Tibial nerve (tissue), 4 donors: Measurements from ENCODE around the gene MTHFD1L. TPM values are rescaled to one million over a fixed set of nuclear protein-coding genes. Genes with fewer than 3 reads are reported as not detected.
A peak's percentile ranks its signal among the peaks of the same experiment; 100 is the strongest.

Experiments used
- DNase-seq, 2 donors: peaks; one replicate each; pipeline ENCODE4 v3.0.0-alpha.2; 2019; ENCODE audit warnings: low spot score in 2 of 2
- H3K27ac ChIP-seq, 4 donors: fragments of 200-600 bp; sonication (generic) in 3 of 4; one replicate each; pipeline ENCODE4 v1.5.1; 2017 to 2019; ENCODE audit warnings: mild to moderate bottlenecking in 1 of 4
- H3K27me3 ChIP-seq, 2 donors: fragments of 200-600 bp; sonication (generic) in 1 of 2; one replicate each; pipeline versions ENCODE4 v1.5.1 to v1.6.0; 2017 to 2019
- H3K36me3 ChIP-seq, 3 donors: fragments of 200-600 bp; sonication (generic); one replicate each; pipeline ENCODE4 v1.5.1; 2018 to 2019
- H3K4me1 ChIP-seq, 4 donors: fragments of 200-600 bp; sonication (generic) in 3 of 4; one replicate each; pipeline ENCODE4 v1.5.1; 2017 to 2019
- H3K4me3 ChIP-seq, 4 donors: fragments of 200-600 bp; sonication (generic) in 3 of 4; one replicate each; pipeline ENCODE4 v1.5.1; 2017 to 2019; ENCODE audit warnings: mild to moderate bottlenecking in 1 of 4, moderate library complexity in 1 of 4
- H3K9me3 ChIP-seq, 4 donors: fragments of 200-600 bp; sonication (generic) in 3 of 4; one replicate each; pipeline ENCODE4 v1.5.1; 2017 to 2019
- CTCF ChIP-seq, 5 experiments: fragments of 200-600 bp in 3 of 5; fragments of 450-650 bp in 2 of 5; sonication (generic) in 3 of 5; IDR thresholded peaks; one replicate each; pipeline ENCODE4 v1.5.1; 2016 to 2019; ENCODE audit warnings: antibody characterized with exemption in 5 of 5, mild to moderate bottlenecking in 3 of 5, moderate library complexity in 2 of 5
- EP300 ChIP-seq, 2 donors: sonication (generic); formaldehyde crosslinking; IDR thresholded peaks; one replicate each; pipeline ENCODE4 v1.6.1; 2017; ENCODE audit warnings: antibody characterized with exemption in 2 of 2, mild to moderate bottlenecking in 1 of 2
- POLR2A ChIP-seq, 2 donors: fragments of 450-650 bp; IDR thresholded peaks; one replicate each; pipeline ENCODE4 v1.6.1; 2017; ENCODE audit warnings: antibody characterized with exemption in 2 of 2, mild to moderate bottlenecking in 2 of 2, moderate library complexity in 2 of 2
- WGBS, 2 donors: methylation state at CpG; one replicate each; pipeline ENCODE4 v1.1.5; 2018; 5-methylcytosine and 5-hydroxymethylcytosine counted together
- total RNA-seq, 4 donors: library from RNA; depleted of rRNA; stranded (reverse); fragments of >200 nt; gene quantifications; one replicate each; pipeline ENCODE4 v1.1.0, GENCODE V29; 2016

Gene MTHFD1L
- total RNA-seq, 4 donors from 2014 or later: 8.4 to 35.1 (median 13.1) TPM

- Histone ChIP-seq H3K9me3 (no peaks in the 10 kb centered on the region), H3K4me3 (no peak overlapping the region), H3K4me1 (peaks cover 0 to 33% (median 9%) of the 10 kb centered on the region in 4 donors), H3K27me3 (no peaks in the 10 kb centered on the region), H3K27ac (no peak overlapping the region), H3K36me3 (peaks cover 0 to 13% (median 0%) of the 10 kb centered on the region in 3 donors)
- no peak for DNase-seq
- TF ChIP-seq POLR2A (IDR thresholded peaks at IDR 0.05) (no peak), EP300 (IDR thresholded peaks at IDR 0.05) (no peak), CTCF (IDR thresholded peaks at IDR 0.05) (no peak)
- WGBS, 2 donors: 78 to 81% methylated on average over 4 of the region's 4 CpGs
Observed at GRCh38 chr6:151098166-151098565, 232.7 kb downstream of the MTHFD1L start.

- Histone ChIP-seq H3K4me1 (peaks cover 0 to 39% (median 9%) of the 10 kb centered on the region in 4 donors), H3K36me3 (no peaks in the 10 kb centered on the region), H3K27ac (peak overlapping the region in 3 of 4 donors; percentile 43 to 81 (median 79)), H3K4me3 (no peak overlapping the region), H3K9me3 (no peaks in the 10 kb centered on the region), H3K27me3 (no peaks in the 10 kb centered on the region)
- no peak for TF ChIP-seq POLR2A (IDR thresholded peaks at IDR 0.05)
- TF ChIP-seq CTCF (IDR thresholded peaks at IDR 0.05): no peak
- TF ChIP-seq EP300 (IDR thresholded peaks at IDR 0.05): no peak
- DNase-seq: no peak
- 77 to 83% methylated on average over 2 of the region's 2 CpGs for WGBS, 2 donors
Observed at GRCh38 chr6:151100326-151100725, 234.8 kb downstream of the MTHFD1L start.

GRCh38 chr6:151101161-151101815 lies 235.8 kb downstream of the MTHFD1L start:
- WGBS, 2 donors: 33 to 48% methylated on average over 6 of the region's 6 CpGs
- no peak for DNase-seq

GRCh38 chr6:151101816-151102694 lies 236.6 kb downstream of the MTHFD1L start:
- no peaks in the 10 kb centered on the region for H3K27me3 ChIP-seq
- peak in 1 of 2 donors; percentile 24 for DNase-seq
- H3K9me3 ChIP-seq: no peaks in the 10 kb centered on the region
- 48 to 53% methylated on average over 10 of the region's 10 CpGs for WGBS, 2 donors
- TF ChIP-seq CTCF (IDR thresholded peaks at IDR 0.05) (no peak), EP300 (IDR thresholded peaks at IDR 0.05) (peak in 1 of 2 donors; percentile 75), POLR2A (IDR thresholded peaks at IDR 0.05) (no peak)
- H3K4me1 ChIP-seq: peaks cover 0 to 30% (median 5%) of the 10 kb centered on the region in 4 donors
- no peak overlapping the region for H3K4me3 ChIP-seq
- H3K36me3 ChIP-seq: no peaks in the 10 kb centered on the region
- peak overlapping the region; percentile 43 to 81 (median 70) for H3K27ac ChIP-seq

More at GRCh38 chr6:151101161-151101815, 235.8 kb downstream of the MTHFD1L start:
- TF ChIP-seq CTCF (IDR thresholded peaks at IDR 0.05): no peak
- no peak for TF ChIP-seq POLR2A (IDR thresholded peaks at IDR 0.05)
- TF ChIP-seq EP300 (IDR thresholded peaks at IDR 0.05): peak in 1 of 2 donors; percentile 15
- H3K27me3 ChIP-seq: no peaks in the 10 kb centered on the region
- H3K4me3 ChIP-seq: no peak overlapping the region
- H3K27ac ChIP-seq: peak overlapping the region; percentile 43 to 81 (median 70)
- no peaks in the 10 kb centered on the region for H3K36me3 ChIP-seq
- peaks cover 0 to 37% (median 7%) of the 10 kb centered on the region in 4 donors for H3K4me1 ChIP-seq
- H3K9me3 ChIP-seq: no peaks in the 10 kb centered on the region
